ENCODE measurements around the gene FEZ2. TPM values are rescaled to one million over a fixed set of nuclear protein-coding genes. Genes with fewer than 3 reads are reported as not detected.
A peak's percentile ranks its signal among the peaks of the same experiment; 100 is the strongest.

FEZ2 gene
- total and polyA plus RNA-seq, 2 experiments from 2014 or later = 28.0 to 32.9 TPM

- TF ChIP-seq NANOG (IDR thresholded peaks at IDR 0.05; ENCODE audit: borderline replicate concordance) (no peak), REST (IDR thresholded peaks at IDR 0.05; ENCODE audit: unreplicated experiment) (no peak), CREB1 (CRISPR knock-in tag; IDR thresholded peaks at IDR 0.05; ENCODE audit: low read depth) (no peak)
- Histone ChIP-seq H3K79me2 (replicated peaks; ENCODE audit: insufficient read depth) (no peaks in the 10 kb centered on the region), H3K27me3 (ENCODE audit: insufficient read depth) (no peaks in the 10 kb centered on the region), H3K4me3 (no peak overlapping the region), H3K4me2 (no peak overlapping the region), H3K27ac (ENCODE audit: low read depth) (no peak overlapping the region), H3K9me2 (ENCODE audit: insufficient read depth) (no peaks in the 10 kb centered on the region), H3F3A (replicated peaks; ENCODE audit: low read depth) (0 out of 2 replicates have a peak, but pooled peaks cover 4% of the 10 kb centered on the region), H3K4me1 (ENCODE audit: insufficient read depth) (no peaks in the 10 kb centered on the region), H2AFZ (no peak overlapping the region), H4K20me1 (replicated peaks; ENCODE audit: insufficient read depth) (no peaks in the 10 kb centered on the region), H3K36me3 (ENCODE audit: insufficient read depth) (peaks cover 9% of the 10 kb centered on the region)
- DNase-seq (ENCODE audit: low spot score) (no peak), ATAC-seq (no peak)
- Mint-ChIP-seq H3K27me3 (ENCODE audit: insufficient read depth, low read depth, poor library complexity) (peaks cover 2% of the 10 kb centered on the region), H3K4me1 (no peaks in the 10 kb centered on the region), H3K4me3 (no peak overlapping the region), H3K9me3 (no peaks in the 10 kb centered on the region), H3K36me3 (ENCODE audit: low read depth) (peaks cover 45% of the 10 kb centered on the region), H3K27ac (no peak overlapping the region)
Measured at GRCh38 chr2:36547906-36548305, 50.1 kb downstream of the FEZ2 start.

DNA sequence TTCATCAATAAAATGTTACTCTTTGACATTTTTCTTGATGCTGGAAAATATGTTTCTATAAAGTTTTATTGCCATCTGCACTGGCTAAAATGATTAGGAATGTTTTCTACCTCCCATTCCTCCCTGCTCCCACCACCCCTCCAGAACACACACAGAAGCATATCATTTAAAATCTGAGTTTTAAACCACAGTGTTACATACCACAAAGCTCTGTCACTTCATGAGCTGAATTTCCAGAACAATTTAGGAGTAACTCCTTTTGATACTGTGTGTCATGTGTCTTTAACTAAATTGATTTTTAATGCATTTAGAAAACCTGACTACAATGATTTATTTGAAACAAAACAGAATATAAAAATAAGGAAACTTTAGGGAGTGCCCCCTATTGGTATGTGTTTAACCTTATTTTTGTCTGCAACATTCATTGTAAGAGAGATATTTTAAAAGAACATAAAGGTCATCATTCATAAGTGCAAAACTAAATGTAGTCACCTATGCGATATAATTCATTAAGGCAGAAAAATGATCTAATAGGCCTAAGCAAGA is 52.0 kb downstream of the FEZ2 start:
- DNase-seq (ENCODE audit: low spot score) = no peak
- no peak overlapping the region for H3K27ac ChIP-seq (ENCODE audit: low read depth)
- peaks cover 2% of the 10 kb centered on the region for H3K27me3 Mint-ChIP-seq (ENCODE audit: insufficient read depth, low read depth, poor library complexity)
- H3K9me2 ChIP-seq (ENCODE audit: insufficient read depth) = no peaks in the 10 kb centered on the region
- H3K4me3 ChIP-seq = no peak overlapping the region
- H3F3A ChIP-seq (replicated peaks; ENCODE audit: low read depth) = 0 out of 2 replicates have a peak, but pooled peaks cover under 1% of the 10 kb centered on the region
- H3K27me3 ChIP-seq (ENCODE audit: insufficient read depth) = no peaks in the 10 kb centered on the region
- H3K36me3 Mint-ChIP-seq (ENCODE audit: low read depth) = peaks cover 45% of the 10 kb centered on the region
- TF ChIP-seq ZNF331 (CRISPR knock-in tag; IDR thresholded peaks at IDR 0.05; ENCODE audit: low read depth) = no peak
- TF ChIP-seq CTCF (conservative IDR thresholded peaks at IDR 0.05; ENCODE audit: low read depth in 2 of 2) = peak in 1 of 2 experiments; percentile 50; a peak in 3 of 4 replicates
- no peaks in the 10 kb centered on the region for H3K79me2 ChIP-seq (replicated peaks; ENCODE audit: insufficient read depth)
- peaks cover 14% of the 10 kb centered on the region for H3K36me3 ChIP-seq (ENCODE audit: insufficient read depth)
- H3K27ac Mint-ChIP-seq = no peak overlapping the region
- no peak overlapping the region for H3K4me2 ChIP-seq
- no peak for ATAC-seq
- H3K4me3 Mint-ChIP-seq = no peak overlapping the region
- no peaks in the 10 kb centered on the region for H3K4me1 Mint-ChIP-seq
- H2AFZ ChIP-seq = no peak overlapping the region
- no peaks in the 10 kb centered on the region for H3K9me3 Mint-ChIP-seq
- H3K4me1 ChIP-seq (ENCODE audit: insufficient read depth) = no peaks in the 10 kb centered on the region
- peaks cover 5% of the 10 kb centered on the region for H4K20me1 ChIP-seq (replicated peaks; ENCODE audit: insufficient read depth)

All from GM23338 (cell line).